NCI-H446 treated with DMSO at 0.1 percent for 48 hours (cell line): Measurements from ENCODE around the gene LMF1.

Experiments
- DNase-seq: peaks from one replicate; lab custom pipeline; 2025; lab: John Stamatoyannopoulos, UW

LMF1 gene

DNA sequence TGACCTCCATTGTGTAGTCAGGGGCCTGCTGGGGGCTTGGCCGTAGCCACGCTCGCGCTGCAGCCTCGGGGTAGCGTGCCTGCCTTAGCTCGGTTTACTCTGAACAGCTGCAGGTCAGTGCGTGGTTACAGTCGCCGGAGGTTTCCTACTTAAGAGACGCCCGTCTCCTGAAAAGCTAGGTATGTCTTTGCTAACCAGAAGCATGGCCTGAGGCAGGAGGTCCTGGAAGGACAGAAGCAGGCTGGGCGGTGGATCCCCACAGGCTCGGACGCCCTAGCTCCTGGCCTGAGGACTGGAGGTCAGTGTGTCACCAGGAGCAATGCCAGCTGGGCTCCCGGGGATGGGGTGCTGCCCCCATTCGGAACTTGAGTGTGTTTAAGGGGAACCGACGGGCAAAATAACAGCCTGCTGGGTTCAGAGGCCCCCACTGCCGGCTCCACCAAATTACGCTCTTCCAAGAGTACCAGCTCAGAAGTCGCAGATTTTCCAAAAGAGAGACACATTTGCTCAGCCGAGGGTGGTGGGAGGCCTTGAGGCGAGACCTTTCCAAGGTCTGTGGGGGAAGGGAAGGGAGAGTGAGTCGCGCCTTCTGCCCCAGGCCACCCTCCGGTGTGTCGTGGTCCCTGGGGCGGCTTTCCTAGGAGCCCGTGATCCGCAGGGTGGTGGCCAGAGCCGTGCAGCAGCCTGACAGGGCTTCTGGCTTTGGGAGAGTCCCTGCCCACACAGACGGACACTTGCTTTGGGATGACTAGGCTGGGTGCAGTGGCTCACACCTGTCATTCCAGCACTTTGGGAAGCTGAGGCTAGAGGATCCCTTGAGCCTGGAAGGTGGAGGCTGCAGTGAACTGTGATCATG is 166.4 kb downstream of the LMF1 start:
- DNase-seq: no peak

DNA sequence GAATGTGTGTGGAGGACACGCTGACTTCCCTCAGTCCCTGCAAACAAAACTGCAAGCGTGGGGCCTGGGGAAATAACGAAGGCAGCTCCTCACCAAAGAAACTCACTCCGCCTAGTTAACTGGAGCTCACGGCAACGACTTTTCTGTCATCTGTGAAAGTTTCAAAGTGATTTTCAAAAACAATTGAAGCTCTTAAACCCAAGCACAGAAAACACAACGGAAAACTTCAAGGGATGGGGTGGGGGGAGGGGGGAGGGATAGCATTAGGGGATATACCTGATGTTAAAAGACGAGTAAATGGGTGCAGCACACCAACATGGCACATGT is 167.1 kb downstream of the LMF1 start:
- DNase-seq: no peak
